22Rv1 (cell line): ENCODE measurements around the gene FAM83D.

ENCODE experiments used
- H3K27ac ChIP-seq: fragments of 450-650 bp; 2 replicates; pipeline ENCODE4 v1.5.1; 2017
- ZFX ChIP-seq: fragments of 450-650 bp; IDR thresholded peaks from 2 replicates; pipeline ENCODE4 v1.6.1; 2017; ENCODE audit warnings: antibody characterized with exemption, borderline replicate concordance
- TF ChIP-seq, protein P1 (sequence below): fragments of 450-650 bp; IDR thresholded peaks from 2 replicates; pipeline ENCODE4 v1.5.1; 2017; ENCODE audit warnings: mild to moderate bottlenecking

Gene FAM83D

DNA sequence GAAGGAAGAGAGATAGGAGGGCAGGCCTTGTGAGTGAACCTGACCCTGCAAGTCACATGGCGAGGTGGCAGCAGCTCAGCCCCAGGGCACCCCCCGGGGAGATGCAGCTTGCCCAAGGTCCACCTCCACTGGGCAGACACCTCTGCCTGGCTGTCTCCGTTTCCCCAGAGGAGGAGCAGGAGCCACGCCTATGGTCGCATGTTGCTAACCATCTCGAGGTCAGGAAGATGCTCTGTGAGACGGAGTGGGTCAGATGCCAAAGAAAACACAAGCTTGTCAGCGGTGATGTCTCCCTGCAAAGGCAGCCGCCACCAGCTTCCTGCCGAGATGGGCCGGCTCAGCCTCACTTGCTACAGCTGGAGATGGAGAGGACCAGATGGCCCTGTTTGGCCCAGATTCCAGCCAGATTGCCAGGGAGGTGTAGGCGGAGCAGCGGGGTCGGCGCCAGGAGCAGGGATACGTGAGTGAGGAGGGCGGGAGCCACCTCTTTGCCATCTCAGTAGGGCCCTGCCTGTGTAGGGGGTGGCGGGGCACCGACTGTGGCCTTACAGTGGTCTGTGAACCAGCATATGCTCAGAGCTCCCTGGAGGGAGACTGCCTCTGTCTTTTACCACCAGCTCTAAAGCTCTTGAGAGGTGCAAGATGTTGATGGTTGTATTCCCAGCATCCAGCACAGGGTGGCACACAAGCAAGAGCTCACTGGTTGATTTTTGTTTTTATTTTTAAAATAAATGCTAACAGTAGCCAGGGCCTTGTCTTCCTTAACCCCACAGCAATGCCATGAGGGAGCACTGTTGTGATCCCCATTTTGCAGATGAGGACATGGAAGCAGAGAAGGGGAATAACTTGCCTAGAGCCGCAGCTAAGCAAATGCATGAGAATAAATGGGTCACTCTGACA, 42.9 kb upstream of the FAM83D start:
- H3K27ac ChIP-seq: no peak overlapping the region

DNA sequence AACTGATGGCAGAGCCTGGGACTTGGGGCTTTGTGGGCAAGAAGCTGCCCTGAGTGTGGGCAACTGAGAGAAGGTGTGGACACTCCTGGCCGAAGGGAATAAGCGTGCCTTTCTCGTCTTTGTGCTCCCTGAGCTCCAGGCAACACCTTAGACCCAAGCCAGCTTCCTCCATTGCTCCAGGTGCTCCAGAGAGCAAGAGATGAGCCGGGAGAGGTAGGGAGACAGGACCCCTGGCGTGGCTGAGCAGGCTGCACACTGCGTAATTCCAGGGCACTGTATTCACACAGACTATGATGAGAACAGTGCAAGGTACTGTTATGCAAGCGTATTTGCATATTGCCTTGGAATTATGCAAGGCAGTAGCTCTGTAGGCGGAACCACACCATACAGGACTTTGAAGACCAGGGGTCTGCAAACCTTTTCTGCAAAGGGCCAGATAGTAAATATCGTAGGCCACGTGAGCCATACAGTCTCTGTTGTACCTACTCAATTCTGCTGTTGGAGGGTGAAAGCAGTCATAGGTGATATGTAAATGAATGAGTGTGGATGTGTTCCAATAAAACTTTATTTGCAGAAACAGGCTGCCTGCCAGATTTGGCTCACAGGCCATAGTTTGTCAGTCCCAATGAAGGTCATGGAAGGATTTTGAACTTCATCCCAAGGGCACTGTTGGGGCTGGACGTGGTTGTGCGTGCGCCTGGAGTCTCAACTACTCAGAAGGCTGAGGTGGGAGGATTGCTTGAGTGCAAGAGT, 42.1 kb upstream of the FAM83D start:
- no peak overlapping the region for H3K27ac ChIP-seq
- TF ChIP-seq, protein P1, sequence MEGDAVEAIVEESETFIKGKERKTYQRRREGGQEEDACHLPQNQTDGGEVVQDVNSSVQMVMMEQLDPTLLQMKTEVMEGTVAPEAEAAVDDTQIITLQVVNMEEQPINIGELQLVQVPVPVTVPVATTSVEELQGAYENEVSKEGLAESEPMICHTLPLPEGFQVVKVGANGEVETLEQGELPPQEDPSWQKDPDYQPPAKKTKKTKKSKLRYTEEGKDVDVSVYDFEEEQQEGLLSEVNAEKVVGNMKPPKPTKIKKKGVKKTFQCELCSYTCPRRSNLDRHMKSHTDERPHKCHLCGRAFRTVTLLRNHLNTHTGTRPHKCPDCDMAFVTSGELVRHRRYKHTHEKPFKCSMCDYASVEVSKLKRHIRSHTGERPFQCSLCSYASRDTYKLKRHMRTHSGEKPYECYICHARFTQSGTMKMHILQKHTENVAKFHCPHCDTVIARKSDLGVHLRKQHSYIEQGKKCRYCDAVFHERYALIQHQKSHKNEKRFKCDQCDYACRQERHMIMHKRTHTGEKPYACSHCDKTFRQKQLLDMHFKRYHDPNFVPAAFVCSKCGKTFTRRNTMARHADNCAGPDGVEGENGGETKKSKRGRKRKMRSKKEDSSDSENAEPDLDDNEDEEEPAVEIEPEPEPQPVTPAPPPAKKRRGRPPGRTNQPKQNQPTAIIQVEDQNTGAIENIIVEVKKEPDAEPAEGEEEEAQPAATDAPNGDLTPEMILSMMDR: no peak
- TF ChIP-seq ZFX: no peak

More for the DNA sequence above, 42.9 kb upstream of the FAM83D start:
- TF ChIP-seq ZFX: no peak
- TF ChIP-seq, protein P1: no peak

DNA sequence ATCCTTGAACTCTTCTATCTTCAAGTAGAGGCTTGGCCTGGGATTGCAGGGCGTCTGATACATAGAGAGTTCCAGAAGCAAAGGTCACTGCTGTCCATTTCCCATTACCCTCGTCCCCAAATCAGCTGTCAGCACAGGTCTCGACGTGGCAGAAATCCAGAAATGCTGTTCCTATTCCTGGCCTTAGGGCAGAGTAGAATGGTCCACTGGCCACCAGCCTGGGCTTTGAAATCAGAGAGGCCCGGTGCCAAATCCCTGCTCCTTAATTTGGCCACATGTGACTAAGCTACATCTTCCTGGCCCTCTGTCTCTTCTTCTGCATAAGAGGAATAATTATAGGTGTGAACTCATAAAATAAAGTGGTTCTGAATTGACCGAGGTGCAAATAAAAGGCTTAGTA, 40.9 kb upstream of the FAM83D start:
- H3K27ac ChIP-seq: no peak overlapping the region
- TF ChIP-seq ZFX: no peak
- TF ChIP-seq, protein P1: no peak

DNA sequence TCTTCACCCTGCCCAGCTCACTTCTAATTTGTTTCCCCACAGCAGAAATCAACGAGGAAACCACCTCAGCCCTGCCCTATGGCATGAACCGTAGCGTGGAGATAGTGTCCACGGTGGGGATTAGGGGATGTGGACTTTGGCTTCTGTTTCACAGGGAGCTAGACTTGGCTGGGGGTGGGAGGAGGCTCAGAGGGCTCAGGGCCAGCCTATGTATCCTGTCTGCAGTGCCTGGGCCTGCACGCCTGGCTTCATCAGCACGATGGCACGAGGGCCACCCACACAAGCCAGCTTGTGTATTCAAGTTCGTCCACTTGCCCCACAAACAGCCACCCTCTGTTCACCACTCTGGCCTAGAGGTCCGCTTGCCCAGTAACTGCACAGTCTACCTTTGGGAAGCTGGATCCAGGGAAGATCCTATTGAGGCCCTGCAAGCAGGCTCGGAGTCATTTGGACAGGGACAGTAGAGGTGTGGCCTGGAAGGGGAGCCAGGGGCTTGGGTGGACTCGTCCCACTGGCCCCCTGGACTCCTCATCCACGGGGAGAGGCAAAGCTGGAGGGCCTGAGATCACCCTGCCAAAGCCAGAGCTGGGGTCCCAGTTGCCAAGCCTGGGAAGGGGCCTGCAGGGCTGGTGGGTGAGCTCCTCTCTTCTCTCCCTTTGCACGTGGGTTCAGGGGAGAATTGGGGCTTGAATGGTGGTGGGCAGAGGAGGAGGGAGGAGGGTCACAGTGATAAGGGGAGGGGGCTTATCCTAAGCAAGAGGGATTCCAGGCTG, 38.0 kb upstream of the FAM83D start:
- TF ChIP-seq ZFX: no peak
- TF ChIP-seq, protein P1: no peak
- H3K27ac ChIP-seq: no peak overlapping the region

DNA sequence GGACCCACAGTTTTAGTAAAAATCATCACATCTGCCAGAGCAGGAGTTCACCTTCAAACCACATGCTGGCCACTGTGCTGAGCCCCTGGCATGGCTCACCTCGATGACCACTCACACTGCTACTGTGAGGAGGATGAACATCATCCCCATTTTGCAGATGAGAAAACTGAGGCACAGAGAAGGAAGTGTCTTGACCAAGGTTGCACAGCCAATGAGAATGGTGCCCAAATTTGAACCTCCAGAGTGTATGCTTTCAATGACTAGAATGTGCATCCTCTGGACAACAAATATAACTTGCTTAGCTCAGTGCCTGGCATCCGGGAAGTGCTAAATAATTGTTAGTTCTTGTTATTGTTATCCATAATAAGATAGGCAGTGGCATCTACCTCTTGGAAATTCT, 37.2 kb upstream of the FAM83D start:
- TF ChIP-seq ZFX: no peak
- TF ChIP-seq, protein P1: no peak
- no peak overlapping the region for H3K27ac ChIP-seq

DNA sequence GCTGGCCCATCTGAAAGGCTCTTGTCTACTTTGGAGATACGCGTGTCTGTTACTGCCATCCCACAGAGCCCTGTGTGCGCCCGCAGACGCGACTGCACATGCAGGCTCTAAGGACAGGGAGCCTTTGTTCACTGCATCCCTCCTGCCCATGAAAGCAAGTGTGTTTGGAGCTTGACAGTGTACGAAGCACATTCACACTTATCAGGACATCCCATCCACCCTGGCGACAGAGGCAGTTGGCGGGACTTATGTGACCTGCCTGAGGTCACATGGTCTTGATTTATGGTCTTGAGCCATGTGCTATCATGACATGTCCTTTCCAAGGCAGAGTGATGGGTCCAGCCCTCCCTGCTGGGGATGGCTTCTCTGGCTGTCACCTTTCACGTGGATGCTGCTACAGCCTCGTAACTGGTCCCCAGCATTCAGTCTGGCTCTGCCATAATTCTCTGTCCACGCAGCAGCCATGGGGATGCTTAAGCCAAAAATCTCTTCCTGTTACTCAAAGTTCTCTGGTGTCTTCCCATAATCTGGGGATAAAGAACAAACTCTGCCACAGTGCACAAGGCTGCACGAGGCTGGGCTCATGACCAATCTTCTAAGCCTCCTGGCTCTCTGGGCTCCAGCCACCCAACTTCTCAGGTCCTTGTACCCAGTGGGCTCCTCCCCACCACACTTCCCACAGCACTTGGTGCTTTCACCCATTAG, 36.3 kb upstream of the FAM83D start:
- TF ChIP-seq, protein P1: no peak
- no peak for TF ChIP-seq ZFX
- H3K27ac ChIP-seq: no peak overlapping the region
